IMR-90 (cell line): ENCODE data around the gene NCKAP5. TPM values are rescaled to one million over a fixed set of nuclear protein-coding genes. Genes with fewer than 3 reads are reported as not detected.
A peak's percentile ranks its signal among the peaks of the same experiment; 100 is the strongest.

Experiments used
- ATAC-seq: fragments of 200-7000 bp; cut with Tn5 transposase; 2 replicates; pipeline ENCODE4 v1.9.1; 2020; ENCODE audit warnings: low read depth, mild to moderate bottlenecking, moderate library complexity
- BruUV-seq: library from RNA; stranded (reverse); fragments of 400-500 nt; replicated peaks from 2 replicates; lab custom pipeline; 2021; lab: Mats Ljungman, UMichigan
- CTCF ChIA-PET: fragments of 300-600 bp; formaldehyde crosslinking; extraction: SDS; loops from one replicate; lab custom pipeline; 2021; ENCODE audit warnings: antibody characterized with exemption; lab: Yijun Ruan, JAX
- POLR2A ChIA-PET: fragments of 300-600 bp; sonication (Branson Sonifier 250); formaldehyde crosslinking; loops from one replicate; lab custom pipeline; 2022; ENCODE audit warnings: antibody characterized with exemption; ENCODE audit not compliant: unreplicated experiment; lab: Charles Lee
- DNase-seq: peaks from one replicate; pipeline ENCODE4 v3.0.0; 2013
- H2AFZ ChIP-seq: replicated peaks from 2 replicates; pipeline ENCODE3; 2013; ENCODE audit warnings: low read length, mild to moderate bottlenecking; ENCODE audit not compliant: poor library complexity
- H2AK5ac ChIP-seq: 2 replicates; pipeline ENCODE4 v1.6.1; 2013; ENCODE audit warnings: low read depth, low read length, inconsistent platforms
- H2AK9ac ChIP-seq: replicated peaks from 2 replicates; pipeline ENCODE3; 2013; ENCODE audit warnings: mild to moderate bottlenecking, low read depth, low read length, moderate library complexity; ENCODE audit not compliant: poor library complexity
- H2BK120ac ChIP-seq: 2 replicates; pipeline ENCODE4 v1.6.1; 2013; ENCODE audit warnings: low read depth, low read length, inconsistent platforms
- H2BK15ac ChIP-seq: 3 replicates; pipeline ENCODE4 v1.6.1; 2013; ENCODE audit warnings: low read depth, low read length, inconsistent platforms
- H2BK20ac ChIP-seq: 2 replicates; pipeline ENCODE4 v1.6.1; 2013; ENCODE audit warnings: low read depth, mild to moderate bottlenecking, inconsistent platforms, low read length, moderate library complexity
- H2BK5ac ChIP-seq: 2 replicates; pipeline ENCODE4 v1.6.1; 2013; ENCODE audit warnings: mild to moderate bottlenecking, low read depth, low read length, inconsistent platforms; ENCODE audit not compliant: poor library complexity, severe bottlenecking
- H3K14ac ChIP-seq: replicated peaks from 2 replicates; pipeline ENCODE4 v1.6.1; 2013; ENCODE audit warnings: low read depth, low read length, inconsistent platforms
- H3K18ac ChIP-seq: 2 replicates; pipeline ENCODE4 v1.6.1; 2013; ENCODE audit warnings: low read depth, low read length, control low read depth
- H3K23ac ChIP-seq: 2 replicates; pipeline ENCODE4 v1.6.1; 2013; ENCODE audit warnings: low read depth, low read length, inconsistent platforms
- H3K27ac ChIP-seq: 2 replicates; pipeline ENCODE4 v1.5.1; 2013; ENCODE audit warnings: mild to moderate bottlenecking, control low read depth, low read length; ENCODE audit not compliant: insufficient read depth
- H3K27me3 ChIP-seq: 2 replicates; pipeline ENCODE4 v1.6.1; 2013; ENCODE audit warnings: low read length; ENCODE audit not compliant: control insufficient read depth, insufficient read depth
- H3K36me3 ChIP-seq: 2 replicates; pipeline ENCODE4 v1.6.1; 2013; ENCODE audit warnings: low read length, mixed read lengths; ENCODE audit not compliant: control insufficient read depth, insufficient read depth
- H3K4ac ChIP-seq: 2 replicates; pipeline ENCODE4 v1.6.1; 2013; ENCODE audit warnings: low read depth, low read length, inconsistent platforms
- H3K4me1 ChIP-seq: 2 replicates; pipeline ENCODE4 v1.6.1; 2013; ENCODE audit warnings: low read length, mixed read lengths; ENCODE audit not compliant: control insufficient read depth, insufficient read depth
- H3K4me2 ChIP-seq: 2 replicates; pipeline ENCODE4 v1.6.1; 2013; ENCODE audit warnings: low read depth, mild to moderate bottlenecking, control low read depth, low read length, moderate library complexity
- H3K4me3 ChIP-seq: 2 replicates; pipeline ENCODE4 v1.5.1; 2013; ENCODE audit warnings: low read depth, mild to moderate bottlenecking, control low read depth, low read length, moderate library complexity; ENCODE audit not compliant: insufficient read depth
- H3K56ac ChIP-seq: 2 replicates; pipeline ENCODE4 v1.6.1; 2013; ENCODE audit warnings: low read length, inconsistent platforms; ENCODE audit not compliant: insufficient read depth; ENCODE audit errors: extremely low read depth
- H3K79me1 ChIP-seq, 2 experiments: 2 replicates each; pipeline ENCODE4 v1.6.1; 2013; ENCODE audit warnings: low read length in 2 of 2, inconsistent platforms in 1 of 2, low read depth in 1 of 2
- H3K9ac ChIP-seq: 2 replicates; pipeline ENCODE4 v1.6.1; 2013; ENCODE audit warnings: low read depth, low read length, control low read depth
- H3K9me1 ChIP-seq: 2 replicates; pipeline ENCODE4 v1.6.1; 2013; ENCODE audit warnings: low read length, inconsistent platforms; ENCODE audit not compliant: insufficient read depth
- H3K9me3 ChIP-seq: 2 replicates; pipeline ENCODE4 v1.6.1; 2013; ENCODE audit warnings: low read length; ENCODE audit not compliant: control insufficient read depth, insufficient read depth
- H4K20me1 ChIP-seq: 2 replicates; pipeline ENCODE4 v1.6.1; 2013; ENCODE audit warnings: low read length, inconsistent platforms; ENCODE audit not compliant: insufficient read depth
- H4K5ac ChIP-seq: 2 replicates; pipeline ENCODE4 v1.6.1; 2013; ENCODE audit warnings: mild to moderate bottlenecking, low read depth, low read length, control low read depth
- H4K8ac ChIP-seq, 2 experiments: 2 replicates each; pipeline ENCODE4 v1.6.1; 2013; ENCODE audit warnings: low read depth in 2 of 2, low read length in 2 of 2, control low read depth in 1 of 2, inconsistent platforms in 1 of 2
- H4K91ac ChIP-seq: 2 replicates; pipeline ENCODE4 v1.6.1; 2013; ENCODE audit warnings: low read depth, low read length, inconsistent platforms; ENCODE audit not compliant: insufficient read depth
- FOS ChIP-seq: fragments of 150-350 bp; IDR thresholded peaks from 2 replicates; pipeline ENCODE4 v1.6.1; 2016; ENCODE audit warnings: low read depth, low read length
- MAFK ChIP-seq: IDR thresholded peaks from 2 replicates; pipeline ENCODE4 v1.6.1; 2012; ENCODE audit warnings: low read depth, low read length, improper control_type of control experiment
- NFE2L2 ChIP-seq: fragments of 150-350 bp; IDR thresholded peaks from 2 replicates; pipeline ENCODE4 v1.6.1; 2016; ENCODE audit warnings: low read depth, mild to moderate bottlenecking, low read length
- WGBS, 2 experiments: methylation state at CpG; one replicate each; pipeline versions ENCODE4 v1.1.5 to v1.1.7; 2013; ENCODE audit warnings: missing lambda C conversion rate in 2 of 2; ENCODE audit not compliant: insufficient read length in 1 of 2; ENCODE audit errors: extremely low coverage in 2 of 2; 5-methylcytosine and 5-hydroxymethylcytosine counted together
- dilution Hi-C: fragments of 300-500 bp; cut with HindIII; formaldehyde crosslinking; loops from one replicate; pipeline ENCODE4 v1.14.3; 2018; ENCODE audit warnings: low sequenced_read_pairs; ENCODE audit not compliant: unreplicated experiment
- in situ Hi-C: fragments of 300-500 bp; cut with MboI; formaldehyde crosslinking; loops from 3 replicates; pipeline ENCODE4 v1.14.3; 2019; ENCODE audit warnings: low sequenced_read_pairs, inconsistent platforms, mixed read lengths
- intact Hi-C: fragments of 100-400 bp; cut with micrococcal nuclease; formaldehyde crosslinking; loops from 2 replicates; pipeline ENCODE4 v1.10.0; 2022
- polyA plus RNA-seq, 3 experiments: library from polyadenylated mRNA; depleted of rRNA; stranded (reverse); fragments of >200 nt; gene quantifications; 2 replicates each; pipeline ENCODE4 v1.2.3, GENCODE V29; 2012; ENCODE audit warnings: low replicate concordance in 1 of 3
- total RNA-seq: library from RNA; depleted of rRNA; stranded (reverse); fragments of >200 nt; gene quantifications from 2 replicates; pipeline ENCODE4 v1.2.3, GENCODE V29; 2012

NCKAP5 gene
- total and polyA plus RNA-seq, 2 of the 4 experiments (the other 2 are of a cell fraction): 2.7 to 3.9 TPM

DNA sequence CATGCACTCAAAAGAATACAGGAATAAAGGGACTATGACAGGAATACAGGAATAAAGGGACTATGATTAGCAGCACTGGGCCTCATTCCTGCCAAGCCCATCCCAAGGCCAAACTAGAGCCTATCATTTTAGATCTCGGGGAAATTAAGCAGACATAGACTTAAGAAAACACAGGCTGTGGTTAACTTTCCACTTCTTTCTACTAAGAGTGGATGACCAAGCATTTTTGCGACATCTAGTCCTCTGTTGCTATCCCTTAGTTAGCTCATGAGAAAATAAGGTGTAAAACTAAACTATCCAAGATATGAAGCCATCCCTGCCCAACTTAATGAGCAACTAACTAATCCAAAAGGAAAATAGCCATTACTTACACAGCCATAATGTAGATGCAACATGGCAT, 904.2 kb downstream of the NCKAP5 start:
- Histone ChIP-seq H3K4ac (no peak overlapping the region), H4K8ac (peak overlapping the region in 1 of 2 experiments; percentile 38; a peak in 1 of 4 replicates), H3K4me2 (no peak overlapping the region), H3K9me3 (no peaks in the 10 kb centered on the region), H3K79me1 (peaks cover 25 to 73% of the 10 kb centered on the region in 2 experiments), H3K27me3 (no peaks in the 10 kb centered on the region), H2AK9ac (no peak overlapping the region), H3K23ac (peak overlapping the region; percentile 42; the same call in 1 of the 2 replicates), H2BK120ac (no peak overlapping the region), H4K5ac (0 out of 2 replicates have a peak overlapping the region, but pooled peaks have one; percentile 25), H3K56ac (no peak overlapping the region), H3K27ac (no peak overlapping the region), H3K14ac (no peak overlapping the region), H3K4me1 (peaks cover 8% of the 10 kb centered on the region), H3K18ac (peak overlapping the region; percentile 22; the same call in 1 of the 2 replicates), H3K9me1 (peaks cover 18% of the 10 kb centered on the region), H2BK5ac (peak overlapping the region; percentile 19), H2AFZ (no peak overlapping the region), H4K20me1 (peaks cover 8% of the 10 kb centered on the region), H4K91ac (no peak overlapping the region), H3K9ac (no peak overlapping the region), H2BK15ac (no peak overlapping the region), H2BK20ac (no peak overlapping the region), H3K4me3 (no peak overlapping the region), H2AK5ac (no peak overlapping the region), H3K36me3 (peaks cover 10% of the 10 kb centered on the region; the same call in 1 of the 2 replicates)
- in situ Hi-C loops: loop anchor here (25.0 kb wide), 2 partner anchors 898 to 1173 kb away; partner anchors contain the start of gene NCKAP5
- intact Hi-C loops: no loop called here
- ChIA-PET CTCF (no interaction called here), POLR2A (no interaction called here)
- TF ChIP-seq NFE2L2 (peak; percentile 33; the same call in 1 of the 2 replicates), FOS (no peak), MAFK (0 out of 2 replicates have a peak, but pooled peaks have one; percentile 13)
- no TSS peak for BruUV-seq
- DNase-seq (peak; percentile 44), ATAC-seq (no peak)
- no CpG with 5 or more reads among the region's 2 CpGs for WGBS, 2 experiments
- dilution Hi-C loops: no loop called here
